Subcutaneous abdominal adipose tissue (tissue), 5 donors: ENCODE measurements around the gene PPP1R10.
A peak's percentile ranks its signal among the peaks of the same experiment; 100 is the strongest.

ENCODE experiments used
- H3K27ac ChIP-seq: one replicate; pipeline ENCODE4 v1.7.0; 2013; ENCODE audit warnings: low read depth, mild to moderate bottlenecking, inconsistent platforms, low read length, moderate library complexity
- H3K27me3 ChIP-seq, 5 donors: one replicate each; pipeline ENCODE4 v1.7.0; 2013; ENCODE audit warnings: low read length in 5 of 5, inconsistent platforms in 1 of 5; ENCODE audit not compliant: control insufficient read depth in 5 of 5, insufficient read depth in 4 of 5
- H3K36me3 ChIP-seq, 5 donors: one replicate each; pipeline ENCODE4 v1.7.0; 2013; ENCODE audit warnings: low read length in 5 of 5; ENCODE audit not compliant: control insufficient read depth in 5 of 5, insufficient read depth in 5 of 5
- H3K4me1 ChIP-seq, 5 donors: one replicate each; pipeline ENCODE4 v1.7.0; 2013; ENCODE audit warnings: low read length in 5 of 5, mild to moderate bottlenecking in 3 of 5, moderate library complexity in 1 of 5; ENCODE audit not compliant: control insufficient read depth in 5 of 5, insufficient read depth in 5 of 5
- H3K4me3 ChIP-seq, 5 donors: one replicate each; pipeline ENCODE4 v1.7.0; 2013; ENCODE audit warnings: low read length in 5 of 5, low read depth in 1 of 5
- H3K9ac ChIP-seq, 5 donors: one replicate each; pipeline ENCODE4 v1.7.0; 2013; ENCODE audit warnings: low read length in 5 of 5, mild to moderate bottlenecking in 4 of 5, moderate library complexity in 3 of 5
- H3K9me3 ChIP-seq, 5 donors: one replicate each; pipeline ENCODE4 v1.7.0; 2013; ENCODE audit warnings: low read length in 5 of 5; ENCODE audit not compliant: control insufficient read depth in 5 of 5
- donor health status: healthy.
- donor health status: healthy.
- donor health status: healthy.
- donor health status: healthy.
- donor health status: healthy.

PPP1R10 gene

GRCh38 chr6:30613251-30614043 is 3.6 kb downstream of the PPP1R10 start:
- Histone ChIP-seq H3K4me1 (peaks cover 9 to 56% (median 50%) of the 10 kb centered on the region in 5 donors), H3K27me3 (no peaks in the 10 kb centered on the region), H3K9ac (peak overlapping the region in 1 of 5 donors; percentile 13), H3K9me3 (no peaks in the 10 kb centered on the region), H3K27ac (peak overlapping the region; percentile 99), H3K36me3 (peaks cover 0 to 23% (median 16%) of the 10 kb centered on the region in 5 donors), H3K4me3 (peak overlapping the region in 2 of 5 donors; percentile 82 to 100)

DNA sequence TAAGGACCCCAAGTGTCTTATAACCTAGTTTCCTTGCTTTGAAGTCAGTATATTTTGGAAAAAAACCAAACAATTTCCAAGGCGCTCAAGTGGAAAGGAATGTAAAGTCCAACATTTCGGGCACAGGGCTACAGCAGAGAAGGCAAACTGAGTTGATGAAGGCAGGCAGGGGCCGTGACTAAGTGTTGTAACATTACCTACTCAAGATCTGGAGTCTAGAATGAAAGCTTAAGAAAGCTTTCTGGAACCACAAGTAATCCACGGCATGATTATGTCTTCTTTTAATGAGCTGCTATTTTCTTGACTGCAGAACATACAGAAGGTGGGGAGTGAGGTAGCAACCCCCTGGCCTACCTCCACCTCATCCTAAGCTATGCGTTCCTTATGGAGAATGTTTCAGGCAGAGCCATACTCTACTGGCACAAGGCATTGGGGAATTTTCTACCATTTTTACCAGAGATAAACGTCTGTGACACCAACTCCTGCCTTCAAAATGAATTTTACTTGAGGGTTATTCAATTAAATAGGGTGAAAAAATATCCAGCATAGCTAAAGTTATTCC is 4.3 kb downstream of the PPP1R10 start:
- Histone ChIP-seq H3K9me3 (no peaks in the 10 kb centered on the region), H3K9ac (peak overlapping the region in 2 of 5 donors; percentile 7 to 33), H3K27ac (peak overlapping the region; percentile 99), H3K36me3 (peaks cover 0 to 30% (median 16%) of the 10 kb centered on the region in 5 donors), H3K4me1 (peaks cover 8 to 50% (median 47%) of the 10 kb centered on the region in 5 donors), H3K27me3 (no peaks in the 10 kb centered on the region), H3K4me3 (no peak overlapping the region)

DNA sequence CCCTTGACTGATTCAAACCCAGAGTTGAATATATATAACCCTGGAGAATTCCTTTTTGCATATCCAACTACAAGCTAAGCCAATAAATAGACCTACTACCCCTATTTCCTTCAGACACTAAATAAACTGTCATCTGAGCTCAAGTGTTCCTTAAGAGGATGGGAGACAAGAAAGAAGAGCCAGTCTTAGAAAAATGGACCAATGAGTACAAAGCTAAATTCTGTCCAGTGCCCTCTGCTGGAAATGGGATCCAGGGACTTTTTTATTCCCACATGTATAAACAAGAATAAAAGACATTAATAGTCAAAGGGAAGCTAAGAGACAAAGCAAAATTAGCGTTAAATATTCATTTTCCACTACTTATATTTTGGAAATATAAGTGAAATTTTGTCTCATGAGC is 4.8 kb downstream of the PPP1R10 start:
- Histone ChIP-seq H3K9ac (peak overlapping the region in 1 of 5 donors; percentile 33), H3K27me3 (no peaks in the 10 kb centered on the region), H3K27ac (peak overlapping the region; percentile 99), H3K4me3 (no peak overlapping the region), H3K36me3 (peaks cover 5 to 35% (median 21%) of the 10 kb centered on the region in 5 donors), H3K4me1 (peaks cover 4 to 54% (median 48%) of the 10 kb centered on the region in 5 donors), H3K9me3 (no peaks in the 10 kb centered on the region)

DNA sequence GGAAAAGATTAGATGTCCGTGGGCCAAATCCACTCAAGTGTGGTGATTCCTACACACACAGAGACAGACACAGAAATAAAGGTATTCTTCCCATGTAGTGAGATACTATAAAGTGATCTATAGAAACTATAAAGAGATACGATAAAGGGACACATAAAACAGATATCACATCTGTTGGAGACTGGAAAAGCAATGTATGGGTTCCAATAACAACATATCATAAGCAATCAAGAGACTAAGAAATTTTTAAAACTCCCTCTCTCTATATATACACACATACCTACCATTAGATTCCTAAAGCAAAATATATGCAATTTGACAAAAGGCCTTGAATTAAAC is 5.2 kb downstream of the PPP1R10 start:
- Histone ChIP-seq H3K9me3 (no peaks in the 10 kb centered on the region), H3K4me1 (peaks cover 3 to 54% (median 51%) of the 10 kb centered on the region in 5 donors), H3K4me3 (no peak overlapping the region), H3K36me3 (peaks cover 6 to 37% (median 22%) of the 10 kb centered on the region in 5 donors), H3K27me3 (no peaks in the 10 kb centered on the region), H3K9ac (no peak overlapping the region), H3K27ac (no peak overlapping the region)

- H3K27me3 ChIP-seq, result no peaks in the 10 kb centered on the region
- no peak overlapping the region for H3K27ac ChIP-seq
- peaks cover 3 to 54% (median 51%) of the 10 kb centered on the region in 5 donors for H3K4me1 ChIP-seq
- no peak overlapping the region for H3K9ac ChIP-seq
- H3K4me3 ChIP-seq, result no peak overlapping the region
- H3K36me3 ChIP-seq, result peaks cover 6 to 37% (median 23%) of the 10 kb centered on the region in 5 donors
- H3K9me3 ChIP-seq, result no peaks in the 10 kb centered on the region
Measured at GRCh38 chr6:30611150-30611855, 5.7 kb downstream of the PPP1R10 start.

- Histone ChIP-seq H3K4me1 (peaks cover 3 to 54% (median 48%) of the 10 kb centered on the region in 5 donors), H3K9ac (no peak overlapping the region), H3K27me3 (no peaks in the 10 kb centered on the region), H3K27ac (no peak overlapping the region), H3K4me3 (no peak overlapping the region), H3K36me3 (peaks cover 6 to 44% (median 30%) of the 10 kb centered on the region in 5 donors), H3K9me3 (no peaks in the 10 kb centered on the region)
Measured at GRCh38 chr6:30610065-30610464, 7.0 kb downstream of the PPP1R10 start.

GRCh38 chr6:30603961-30604360 is 13.1 kb downstream of the PPP1R10 start:
- H3K27me3 ChIP-seq, result no peaks in the 10 kb centered on the region
- peaks cover 17 to 85% (median 72%) of the 10 kb centered on the region in 5 donors for H3K36me3 ChIP-seq
- H3K9me3 ChIP-seq, result no peaks in the 10 kb centered on the region
- no peak overlapping the region for H3K4me3 ChIP-seq
- H3K27ac ChIP-seq, result no peak overlapping the region
- H3K9ac ChIP-seq, result no peak overlapping the region
- peaks cover 0 to 12% (median 4%) of the 10 kb centered on the region in 5 donors for H3K4me1 ChIP-seq

DNA sequence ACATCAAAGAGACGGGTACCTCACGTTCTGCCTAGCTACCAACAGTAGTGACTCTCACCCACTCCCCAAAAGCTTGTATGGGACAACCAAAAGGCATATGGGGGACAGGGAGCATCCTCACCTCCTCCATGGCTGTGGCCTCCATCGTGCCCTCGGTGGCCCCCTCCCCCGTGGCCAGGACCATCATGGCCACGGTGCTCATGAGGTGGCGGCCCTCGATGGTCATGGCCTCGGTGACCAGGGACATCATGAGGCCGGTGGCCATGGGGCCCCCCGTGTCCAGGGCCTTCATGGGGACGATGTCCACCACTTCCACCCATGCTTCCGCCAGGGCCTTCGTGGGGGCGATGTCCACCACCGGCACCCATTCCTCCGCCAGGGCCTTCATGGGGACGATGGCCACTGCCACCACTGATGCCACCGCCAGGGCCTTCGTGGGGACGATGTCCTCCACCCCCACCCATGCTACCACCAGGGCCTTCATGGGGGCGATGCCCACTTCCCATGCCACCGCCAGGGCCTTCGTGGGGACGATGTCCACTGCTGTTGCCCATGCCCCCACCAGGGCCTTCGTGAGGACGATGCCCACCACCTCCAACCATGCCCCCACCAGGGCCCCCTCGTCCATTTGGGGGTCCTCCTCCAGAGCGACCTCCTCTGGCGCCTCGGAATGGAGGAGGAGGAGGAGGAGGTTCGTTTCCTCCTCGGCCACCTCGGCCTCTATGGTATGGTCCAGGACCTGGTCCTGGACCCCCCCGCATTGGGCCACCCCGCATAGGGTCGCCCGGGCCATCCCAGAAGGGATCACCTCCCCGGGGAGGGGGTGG is 15.0 kb downstream of the PPP1R10 start:
- Histone ChIP-seq H3K36me3 (peaks cover 11 to 67% (median 63%) of the 10 kb centered on the region in 5 donors), H3K9me3 (no peaks in the 10 kb centered on the region), H3K4me1 (peaks cover 0 to 2% (median 0%) of the 10 kb centered on the region in 5 donors), H3K27ac (no peak overlapping the region), H3K27me3 (no peaks in the 10 kb centered on the region), H3K4me3 (no peak overlapping the region), H3K9ac (no peak overlapping the region)

DNA sequence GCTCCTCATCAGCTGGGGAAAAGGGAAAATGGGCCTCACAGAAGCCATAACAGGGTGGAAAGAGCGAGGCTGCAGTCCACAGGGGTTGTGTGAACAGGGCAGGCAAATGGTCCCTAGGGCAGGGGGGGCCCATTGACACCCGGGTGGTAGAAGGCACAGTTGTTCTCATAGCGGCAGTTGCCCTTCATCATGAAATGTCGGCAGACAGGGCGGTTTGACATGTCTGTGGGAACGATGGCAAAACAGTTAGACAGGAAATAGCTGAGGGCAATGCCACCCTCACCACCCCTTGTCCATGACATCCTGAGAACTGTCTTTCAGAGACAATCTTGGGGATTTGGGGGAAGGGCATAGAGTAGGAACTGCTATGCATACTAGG is 15.6 kb downstream of the PPP1R10 start:
- Histone ChIP-seq H3K36me3 (peaks cover 11 to 61% (median 59%) of the 10 kb centered on the region in 5 donors), H3K4me1 (peaks cover 0 to 2% (median 0%) of the 10 kb centered on the region in 5 donors), H3K9ac (no peak overlapping the region), H3K9me3 (no peaks in the 10 kb centered on the region), H3K27me3 (no peaks in the 10 kb centered on the region), H3K27ac (no peak overlapping the region), H3K4me3 (no peak overlapping the region)
